Neural cell (in vitro differentiated cells): ENCODE measurements around the gene ZNF277.

Experiments
- CTCF ChIP-seq: fragments of 450-650 bp; IDR thresholded peaks from 2 replicates; pipeline ENCODE4 v1.5.1; 2014; ENCODE audit warnings: antibody characterized with exemption, mild to moderate bottlenecking, moderate library complexity; ENCODE audit not compliant: poor library complexity, severe bottlenecking
- EP300 ChIP-seq: fragments of 450-650 bp; conservative IDR thresholded peaks from 2 replicates; pipeline ENCODE4 v1.6.1; 2014; ENCODE audit warnings: antibody characterized with exemption, mild to moderate bottlenecking, moderate library complexity; ENCODE audit not compliant: poor library complexity, severe bottlenecking
- EZH2 ChIP-seq: fragments of 200-600, 300-800 bp; shearing (Covaris generic), sonication (generic); IDR thresholded peaks from 2 replicates; pipeline ENCODE4 v1.6.1; 2014; ENCODE audit warnings: antibody characterized with exemption, low read length, borderline replicate concordance, mild to moderate bottlenecking; ENCODE audit not compliant: insufficient read depth, poor library complexity, severe bottlenecking
- MXI1 ChIP-seq: fragments of 450-650 bp; conservative IDR thresholded peaks from 2 replicates; pipeline ENCODE4 v1.6.1; 2014; ENCODE audit warnings: antibody characterized with exemption, mild to moderate bottlenecking; ENCODE audit not compliant: poor library complexity, severe bottlenecking
- POLR2AphosphoS5 ChIP-seq: IDR thresholded peaks from 2 replicates; pipeline ENCODE4 v1.6.1; 2012
- RAD21 ChIP-seq: fragments of 450-650 bp; conservative IDR thresholded peaks from 2 replicates; pipeline ENCODE4 v1.6.1; 2014; ENCODE audit warnings: antibody characterized with exemption, mild to moderate bottlenecking, moderate library complexity
- REST ChIP-seq: IDR thresholded peaks from 2 replicates; pipeline ENCODE4 v1.6.1; 2012; ENCODE audit warnings: borderline replicate concordance
- TAF1 ChIP-seq: IDR thresholded peaks from 2 replicates; pipeline ENCODE4 v1.6.1; 2012; ENCODE audit warnings: low read depth

GRCh38 chr7:112266595-112267270 is 60.2 kb downstream of the ZNF277 start:
- no peak for TF ChIP-seq EP300
- TF ChIP-seq POLR2AphosphoS5 = no peak
- TF ChIP-seq CTCF = no peak
- no peak for TF ChIP-seq RAD21
- no peak for TF ChIP-seq EZH2
- no peak for TF ChIP-seq TAF1
- no peak for TF ChIP-seq MXI1
- TF ChIP-seq REST = no peak
